Endodermal cell (in vitro differentiated cells): ENCODE measurements around the gene CACNA1E. TPM values are rescaled to one million over a fixed set of nuclear protein-coding genes. Genes with fewer than 3 reads are reported as not detected.

Experiments used
- DNase-seq: peaks from one replicate; pipeline ENCODE4 v3.0.0-alpha.2; 2017
- H3K27ac ChIP-seq: 2 replicates; pipeline ENCODE4 v1.5.1; 2013; ENCODE audit warnings: mild to moderate bottlenecking, low read depth, low read length, moderate library complexity
- H3K27me3 ChIP-seq: 2 replicates; pipeline ENCODE4 v1.6.1; 2013; ENCODE audit warnings: mild to moderate bottlenecking, low read length, moderate library complexity; ENCODE audit not compliant: insufficient read depth, control insufficient read depth, poor library complexity, severe bottlenecking
- H3K36me3 ChIP-seq: 2 replicates; pipeline ENCODE4 v1.7.0; 2013; ENCODE audit warnings: mild to moderate bottlenecking, low read length, moderate library complexity; ENCODE audit not compliant: control insufficient read depth, insufficient read depth
- H3K4me1 ChIP-seq: one replicate; pipeline ENCODE4 v1.7.0; 2013; ENCODE audit warnings: low read length; ENCODE audit not compliant: control insufficient read depth, insufficient read depth
- H3K4me3 ChIP-seq: 2 replicates; pipeline ENCODE4 v1.5.1; 2013; ENCODE audit warnings: mild to moderate bottlenecking, low read length, moderate library complexity
- H3K9ac ChIP-seq: 2 replicates; pipeline ENCODE4 v1.6.1; 2013; ENCODE audit warnings: mild to moderate bottlenecking, low read length, moderate library complexity; ENCODE audit not compliant: poor library complexity, severe bottlenecking; ENCODE audit errors: extremely low read depth
- H3K9me3 ChIP-seq: 2 replicates; pipeline ENCODE4 v1.6.1; 2013; ENCODE audit warnings: mild to moderate bottlenecking, low read length, moderate library complexity; ENCODE audit not compliant: control insufficient read depth
- H3K27ac Mint-ChIP-seq: 2 replicates; pipeline ENCODE4 v1.8.0; 2020; ENCODE audit warnings: mixed read lengths
- H3K27me3 Mint-ChIP-seq: 2 replicates; pipeline ENCODE4 v1.8.0; 2021; ENCODE audit warnings: mild to moderate bottlenecking, mixed read lengths; ENCODE audit not compliant: insufficient read depth
- H3K36me3 Mint-ChIP-seq: 2 replicates; pipeline ENCODE4 v1.8.0; 2020; ENCODE audit warnings: low read depth, mixed read lengths
- H3K4me1 Mint-ChIP-seq: 2 replicates; pipeline ENCODE4 v1.8.0; 2020; ENCODE audit warnings: mixed read lengths
- H3K4me3 Mint-ChIP-seq: 2 replicates; pipeline ENCODE4 v1.8.0; 2020; ENCODE audit warnings: mild to moderate bottlenecking, moderate library complexity, mixed read lengths
- H3K9me3 Mint-ChIP-seq: 2 replicates; pipeline ENCODE4 v1.8.0; 2020; ENCODE audit warnings: mild to moderate bottlenecking, mixed read lengths
- WGBS, 2 experiments: methylation state at CpG; one replicate each; pipeline versions ENCODE4 v1.1.5 to v1.1.7; 2013; ENCODE audit warnings: missing lambda C conversion rate in 2 of 2, mixed read lengths in 1 of 2; ENCODE audit not compliant: insufficient coverage in 1 of 2, insufficient read length in 1 of 2; 5-methylcytosine and 5-hydroxymethylcytosine counted together
- total RNA-seq, 2 donors: library from RNA; stranded (reverse); fragmentation: NEBNext Ultra II Directional in 1 of 2; extraction: Animal tissue kit (Norgen Biotek cat#: 25700) in 1 of 2; gene quantifications; 2 replicates in 1 of 2; 3 replicates in 1 of 2; pipeline ENCODE4 v1.2.1, GENCODE V29; 2021
- TF ChIP-seq, protein P1 (sequence below): fragments of 200-600 bp; sonication (generic); conservative IDR thresholded peaks from 2 replicates; pipeline ENCODE4 v1.5.0; 2021; ENCODE audit warnings: antibody characterized with exemption, mild to moderate bottlenecking

CACNA1E gene
- total RNA-seq, 2 donors from 2014 or later = 4.7 to 5.8 TPM

DNA sequence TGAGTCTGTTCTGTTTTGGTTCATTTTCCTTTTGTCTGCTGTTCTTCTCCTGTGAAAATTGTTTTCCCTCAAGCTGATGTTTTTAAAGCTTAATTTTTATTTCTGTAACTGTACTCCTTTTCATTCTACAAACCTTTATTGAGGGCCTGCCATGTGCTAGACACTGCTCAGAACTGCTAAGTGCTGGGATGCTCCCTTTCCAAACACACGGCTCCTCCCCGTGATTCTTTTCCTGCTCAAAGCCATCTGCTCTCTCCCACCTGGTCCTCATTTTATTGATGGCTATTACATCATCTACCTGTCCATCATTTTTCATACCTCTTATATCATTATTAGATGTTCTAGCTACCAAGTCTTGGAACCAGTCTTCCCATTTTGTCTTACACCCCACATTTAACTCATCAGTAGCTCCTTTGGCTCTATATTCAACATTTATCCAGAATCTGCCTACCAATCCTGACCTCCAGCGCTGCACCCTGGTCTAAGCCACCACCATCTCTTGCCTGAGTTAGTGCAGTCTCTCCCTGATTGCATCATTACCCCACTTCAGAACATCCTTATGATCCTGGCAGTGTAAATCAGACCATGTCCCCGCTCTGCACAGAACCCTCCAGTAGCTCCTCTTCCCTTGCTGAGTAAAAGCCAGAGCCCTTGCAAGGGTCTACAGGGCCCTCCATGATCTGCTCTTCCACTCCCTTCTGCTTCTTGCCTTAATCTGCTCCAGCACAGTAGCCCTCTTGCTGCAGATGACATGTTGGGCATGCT lies 118.1 kb downstream of the CACNA1E start:
- WGBS, 2 experiments = 87 to 88% methylated on average over 3 to 4 of the region's 4 CpGs
- H3K27me3 ChIP-seq = peaks cover 41% of the 10 kb centered on the region
- no peak overlapping the region for H3K4me3 ChIP-seq
- Mint-ChIP-seq H3K27me3 (peaks cover 41% of the 10 kb centered on the region), H3K36me3 (no peaks in the 10 kb centered on the region), H3K4me3 (no peak overlapping the region), H3K4me1 (peaks cover 18% of the 10 kb centered on the region), H3K27ac (no peak overlapping the region), H3K9me3 (no peaks in the 10 kb centered on the region)
- no peak overlapping the region for H3K27ac ChIP-seq
- no peaks in the 10 kb centered on the region for H3K9me3 ChIP-seq
- TF ChIP-seq, protein P1, sequence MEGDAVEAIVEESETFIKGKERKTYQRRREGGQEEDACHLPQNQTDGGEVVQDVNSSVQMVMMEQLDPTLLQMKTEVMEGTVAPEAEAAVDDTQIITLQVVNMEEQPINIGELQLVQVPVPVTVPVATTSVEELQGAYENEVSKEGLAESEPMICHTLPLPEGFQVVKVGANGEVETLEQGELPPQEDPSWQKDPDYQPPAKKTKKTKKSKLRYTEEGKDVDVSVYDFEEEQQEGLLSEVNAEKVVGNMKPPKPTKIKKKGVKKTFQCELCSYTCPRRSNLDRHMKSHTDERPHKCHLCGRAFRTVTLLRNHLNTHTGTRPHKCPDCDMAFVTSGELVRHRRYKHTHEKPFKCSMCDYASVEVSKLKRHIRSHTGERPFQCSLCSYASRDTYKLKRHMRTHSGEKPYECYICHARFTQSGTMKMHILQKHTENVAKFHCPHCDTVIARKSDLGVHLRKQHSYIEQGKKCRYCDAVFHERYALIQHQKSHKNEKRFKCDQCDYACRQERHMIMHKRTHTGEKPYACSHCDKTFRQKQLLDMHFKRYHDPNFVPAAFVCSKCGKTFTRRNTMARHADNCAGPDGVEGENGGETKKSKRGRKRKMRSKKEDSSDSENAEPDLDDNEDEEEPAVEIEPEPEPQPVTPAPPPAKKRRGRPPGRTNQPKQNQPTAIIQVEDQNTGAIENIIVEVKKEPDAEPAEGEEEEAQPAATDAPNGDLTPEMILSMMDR = no peak
- peaks cover 4% of the 10 kb centered on the region for H3K4me1 ChIP-seq
- H3K36me3 ChIP-seq = no peaks in the 10 kb centered on the region
- no peak overlapping the region for H3K9ac ChIP-seq
- no peak for DNase-seq

DNA sequence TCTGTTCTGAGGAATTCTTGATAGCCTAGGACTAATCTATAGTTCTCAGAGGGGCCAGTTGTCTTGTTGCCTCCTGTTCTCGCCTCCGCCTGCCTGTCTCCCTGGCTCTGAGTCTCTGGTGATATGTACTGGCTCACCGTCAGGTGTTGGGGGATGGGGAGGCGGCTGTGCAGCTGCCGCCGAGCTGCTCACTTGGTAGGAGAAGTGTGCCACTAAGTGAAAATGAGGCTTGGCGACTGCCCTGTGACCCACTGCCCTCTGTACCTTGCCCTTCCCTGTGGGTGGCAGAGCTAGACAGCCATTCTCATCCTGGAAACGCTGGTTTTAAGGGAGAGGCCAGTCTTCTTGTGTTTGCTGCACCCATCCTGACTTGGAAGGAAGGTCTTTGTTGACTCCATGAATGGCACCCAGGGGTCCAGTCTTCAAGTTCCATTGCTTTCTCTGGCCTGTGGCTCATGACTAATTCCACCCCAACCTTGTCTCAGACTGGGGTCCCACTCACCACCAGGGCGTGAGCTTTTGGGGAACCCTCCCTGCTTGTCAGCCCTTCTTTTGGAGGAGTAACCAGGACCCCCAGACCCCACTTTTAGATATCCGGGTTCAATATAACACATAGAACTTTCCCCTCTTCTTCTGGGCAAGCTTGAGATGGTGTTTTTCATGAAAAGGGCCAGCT lies 120.6 kb downstream of the CACNA1E start:
- peaks cover 16% of the 10 kb centered on the region for H3K4me1 Mint-ChIP-seq
- no peak for DNase-seq
- no peak overlapping the region for H3K27ac ChIP-seq
- H3K9me3 Mint-ChIP-seq = no peaks in the 10 kb centered on the region
- H3K36me3 ChIP-seq = no peaks in the 10 kb centered on the region
- no peak overlapping the region for H3K9ac ChIP-seq
- no peaks in the 10 kb centered on the region for H3K36me3 Mint-ChIP-seq
- WGBS, 2 experiments = 90 to 100% methylated on average over 1 to 10 of the region's 10 CpGs
- H3K4me3 ChIP-seq = no peak overlapping the region
- no peak overlapping the region for H3K4me3 Mint-ChIP-seq
- H3K27me3 Mint-ChIP-seq = peaks cover 48% of the 10 kb centered on the region
- H3K27ac Mint-ChIP-seq = no peak overlapping the region
- H3K9me3 ChIP-seq = no peaks in the 10 kb centered on the region
- peaks cover 4% of the 10 kb centered on the region for H3K4me1 ChIP-seq
- TF ChIP-seq, protein P1 = no peak
- peaks cover 66% of the 10 kb centered on the region for H3K27me3 ChIP-seq

DNA sequence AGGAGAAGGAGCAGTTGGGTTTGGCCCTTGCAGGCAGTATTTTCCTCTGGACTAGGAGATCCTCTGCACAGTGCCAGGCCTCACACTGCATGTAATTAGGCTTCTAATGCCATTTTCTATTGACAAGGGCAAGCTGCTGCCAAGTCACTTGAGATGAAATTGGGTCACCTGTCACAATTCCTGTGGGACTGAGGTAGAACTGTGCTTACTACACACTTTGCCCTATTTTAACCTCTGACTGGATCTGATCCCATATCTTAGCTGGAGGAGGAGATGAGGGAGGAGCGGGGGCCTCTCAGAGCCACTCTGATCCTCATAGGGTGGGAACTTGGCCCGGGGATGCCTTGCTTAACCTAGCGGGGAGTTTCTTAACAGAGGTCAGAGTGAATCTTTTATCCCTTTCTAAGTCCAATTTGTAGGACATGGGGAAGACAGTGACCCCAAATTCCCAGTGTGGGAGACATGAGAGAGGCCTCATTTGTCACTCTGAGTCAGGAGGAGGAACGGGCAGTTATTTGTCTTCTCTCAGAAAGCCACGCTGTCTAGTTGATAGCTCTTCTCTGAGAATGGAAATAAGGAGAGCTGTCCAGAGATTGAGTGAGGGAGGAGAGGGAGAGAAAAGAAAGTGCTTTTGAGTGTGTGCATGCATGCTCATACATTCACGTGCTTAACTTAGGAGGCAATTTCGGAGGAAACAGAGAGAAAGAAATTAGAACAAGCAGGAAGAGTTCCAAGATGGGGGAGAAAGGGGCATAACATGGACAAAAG lies 121.3 kb downstream of the CACNA1E start:
- Histone ChIP-seq H3K9me3 (no peaks in the 10 kb centered on the region), H3K9ac (no peak overlapping the region), H3K4me3 (no peak overlapping the region), H3K36me3 (no peaks in the 10 kb centered on the region), H3K4me1 (peaks cover 4% of the 10 kb centered on the region), H3K27me3 (peaks cover 69% of the 10 kb centered on the region), H3K27ac (no peak overlapping the region)
- 91 to 98% methylated on average over 7 of the region's 7 CpGs for WGBS, 2 experiments
- Mint-ChIP-seq H3K36me3 (no peaks in the 10 kb centered on the region), H3K4me1 (peaks cover 16% of the 10 kb centered on the region), H3K27me3 (peaks cover 53% of the 10 kb centered on the region), H3K4me3 (no peak overlapping the region), H3K9me3 (no peaks in the 10 kb centered on the region), H3K27ac (no peak overlapping the region)
- DNase-seq = no peak
- TF ChIP-seq, protein P1 = no peak
